Forelimb muscle (tissue), 1 donor: Measurements from ENCODE around the gene ZWILCH. TPM values are rescaled to one million over a fixed set of nuclear protein-coding genes. Genes with fewer than 3 reads are reported as not detected.
"Not testable (repeated sequence)": the region's sequence is repeated elsewhere in the genome, so short reads cannot be mapped to it uniquely, and the experiment has no call there.

ENCODE experiments used
- DNase-seq: peaks from one replicate; pipeline ENCODE4 v3.0.0-alpha.2; 2013; ENCODE audit warnings: low read depth
- polyA plus RNA-seq: library from polyadenylated mRNA; unstranded; fragments of 120-200 nt; gene quantifications from one replicate; pipeline ENCODE4 v1.2.1, GENCODE V29; 2013; ENCODE audit not compliant: insufficient read length

Gene ZWILCH
- 13.4 TPM for polyA plus RNA-seq

- peak; percentile 67 for DNase-seq
Observed at GRCh38 chr15:66504563-66505429, at the start of gene ZWILCH, which contains the start of gene RPL4. TSS of gene ZWILCH (plus strand) at chr15:66505326. CDS start at chr15:66505339, 13 bp downstream. TSS of gene RPL4 (minus strand) at chr15:66504855. CDS start at chr15:66504790, 65 bp downstream.

GRCh38 chr15:66456211-66456610, 48.9 kb upstream of the ZWILCH start:
- no peak for DNase-seq

- no peak for DNase-seq
Observed at GRCh38 chr15:66459818-66460615, 45.1 kb upstream of the ZWILCH start.

- DNase-seq, result not testable (repeated sequence)
Observed at GRCh38 chr15:66461294-66461693, 43.8 kb upstream of the ZWILCH start.

- no peak for DNase-seq
Observed at GRCh38 chr15:66461917-66462316, 43.2 kb upstream of the ZWILCH start.

GRCh38 chr15:66462627-66463026, 42.5 kb upstream of the ZWILCH start:
- DNase-seq, result no peak

GRCh38 chr15:66465294-66465693, 39.8 kb upstream of the ZWILCH start:
- DNase-seq, result not testable (repeated sequence)

GRCh38 chr15:66467162-66468040, 37.7 kb upstream of the ZWILCH start:
- not testable (repeated sequence) for DNase-seq

- DNase-seq, result not testable (repeated sequence)
Observed at GRCh38 chr15:66470825-66471224, 34.3 kb upstream of the ZWILCH start.

- DNase-seq, result no peak
Observed at GRCh38 chr15:66472176-66472999, 32.7 kb upstream of the ZWILCH start.

GRCh38 chr15:66474135-66474534, 31.0 kb upstream of the ZWILCH start:
- DNase-seq, result no peak

- no peak for DNase-seq
Observed at GRCh38 chr15:66474963-66475362, 30.2 kb upstream of the ZWILCH start.

GRCh38 chr15:66476535-66476934, 28.6 kb upstream of the ZWILCH start:
- DNase-seq, result no peak

GRCh38 chr15:66477011-66477410, 28.1 kb upstream of the ZWILCH start:
- DNase-seq, result no peak

GRCh38 chr15:66480267-66480666, 24.9 kb upstream of the ZWILCH start:
- no peak for DNase-seq

GRCh38 chr15:66481107-66481856, 23.8 kb upstream of the ZWILCH start:
- no peak for DNase-seq

- no peak for DNase-seq
Observed at GRCh38 chr15:66482539-66482938, 22.6 kb upstream of the ZWILCH start.

GRCh38 chr15:66483131-66483566, 22.0 kb upstream of the ZWILCH start:
- no peak for DNase-seq

- no peak for DNase-seq
Observed at GRCh38 chr15:66484539-66485112, 20.5 kb upstream of the ZWILCH start.
